Retinal pigment epithelial cell (primary cell): ENCODE measurements around the gene CHRND.

Experiments used
- DNase-seq: peaks from one replicate; pipeline ENCODE4 v3.0.0-alpha.2; 2010; ENCODE audit warnings: low read depth
- H3K4me3 ChIP-seq: 2 replicates; pipeline ENCODE4 v1.5.1; 2011; ENCODE audit warnings: mild to moderate bottlenecking, low read length, control low read depth, moderate library complexity
- CTCF ChIP-seq: conservative IDR thresholded peaks from 2 replicates; pipeline ENCODE4 v1.5.1; 2011; ENCODE audit warnings: low read depth, low read length, control low read depth, inconsistent platforms

CHRND gene

DNA sequence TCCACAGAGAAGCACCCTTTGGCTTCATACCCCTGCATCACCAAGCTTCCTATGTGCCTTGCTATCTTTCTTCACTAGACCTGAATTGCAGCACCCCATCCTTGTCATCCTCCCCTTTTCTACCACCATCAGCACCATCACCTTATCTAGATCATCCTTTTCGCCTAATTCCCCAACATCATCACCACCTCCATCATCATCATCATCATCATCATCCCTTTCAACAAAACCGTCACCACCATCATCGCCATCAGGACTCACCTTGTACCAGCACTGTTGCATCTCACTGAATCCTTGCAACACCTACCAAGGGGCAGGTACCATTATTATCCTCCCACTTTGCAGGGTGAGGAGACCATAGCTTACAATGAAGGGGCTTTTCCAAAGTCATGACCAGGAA, 27.5 kb upstream of the CHRND start:
- no peak overlapping the region for H3K4me3 ChIP-seq
- no peak for TF ChIP-seq CTCF
- DNase-seq = no peak

- no peak for TF ChIP-seq CTCF
- no peak for DNase-seq
- no peak overlapping the region for H3K4me3 ChIP-seq
Measured at GRCh38 chr2:232501331-232501771, 24.6 kb upstream of the CHRND start.

GRCh38 chr2:232501794-232502390, 24.1 kb upstream of the CHRND start:
- H3K4me3 ChIP-seq = no peak overlapping the region
- no peak for DNase-seq
- no peak for TF ChIP-seq CTCF

DNA sequence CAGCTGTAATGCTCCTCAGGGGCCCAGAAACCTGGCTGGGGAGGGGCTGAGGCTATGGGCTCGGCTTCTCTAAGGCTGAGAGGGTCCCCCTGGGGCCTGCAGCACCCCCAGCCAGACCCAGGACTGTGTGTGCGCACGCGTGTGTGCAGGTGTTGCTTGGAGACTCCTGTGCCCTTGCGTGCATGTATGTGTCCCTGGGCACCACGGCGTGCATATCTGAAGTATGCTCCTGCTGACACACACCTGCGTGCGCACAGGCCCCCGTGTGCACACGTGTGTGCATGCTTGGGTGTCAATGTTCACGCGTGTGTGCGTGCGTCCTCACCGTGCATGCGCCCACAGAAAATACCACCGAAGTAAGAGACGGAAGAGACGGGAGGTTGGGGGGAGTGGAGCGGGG, 23.4 kb upstream of the CHRND start:
- no peak for DNase-seq
- no peak overlapping the region for H3K4me3 ChIP-seq
- no peak for TF ChIP-seq CTCF

DNA sequence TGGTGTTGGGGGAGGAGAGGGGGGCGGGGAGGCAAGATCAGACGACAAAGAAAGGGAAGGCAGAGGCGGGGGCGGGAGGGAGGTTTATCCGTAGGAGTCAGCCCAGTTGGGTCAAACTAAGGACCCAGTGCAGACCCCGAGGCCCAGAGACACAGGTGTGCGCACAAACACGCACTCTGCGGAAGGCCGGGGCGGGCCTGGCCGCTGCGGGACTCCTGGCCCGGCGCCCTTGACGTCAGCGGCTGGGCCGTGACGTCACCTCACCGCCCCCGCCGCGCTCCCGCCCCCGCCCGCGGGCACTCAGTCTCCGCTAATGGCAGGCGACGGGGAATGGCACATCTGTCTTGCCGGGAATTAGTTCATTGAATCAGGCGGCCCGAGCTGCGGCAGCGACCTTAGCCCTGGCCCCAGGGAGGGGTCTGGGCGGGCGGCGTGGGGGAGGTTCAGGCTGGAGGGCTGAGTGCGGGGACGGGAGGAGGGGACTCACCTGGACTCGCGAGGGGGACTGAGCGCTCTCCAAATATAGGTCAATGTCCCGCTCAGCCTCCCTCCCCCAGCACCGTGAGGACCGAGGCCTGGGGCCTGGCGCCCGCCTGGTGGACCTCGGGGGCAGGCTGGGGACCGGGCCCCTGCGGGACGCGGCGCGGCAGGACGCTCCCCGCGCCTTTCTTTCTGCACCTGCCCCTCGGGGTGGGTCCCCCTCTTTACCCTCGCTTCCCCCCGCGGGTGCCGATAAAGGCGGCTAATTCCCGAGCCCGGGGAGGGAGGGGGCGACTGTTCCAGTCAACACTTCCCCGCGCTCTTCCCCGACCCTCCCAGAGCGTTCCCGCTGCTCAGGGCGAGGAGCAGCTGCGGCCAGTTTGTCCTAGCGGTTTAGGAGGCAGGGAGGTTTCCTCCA, 22.8 kb upstream of the CHRND start:
- H3K4me3 ChIP-seq = peak overlapping the region; percentile 24
- no peak for TF ChIP-seq CTCF
- peak; percentile 2 for DNase-seq

GRCh38 chr2:232503809-232504323, 22.1 kb upstream of the CHRND start:
- TF ChIP-seq CTCF = no peak

More at GRCh38 chr2:232503809-232504323, 22.1 kb upstream of the CHRND start:
- no peak for DNase-seq
- no peak overlapping the region for H3K4me3 ChIP-seq
